ENCODE results near the gene PLEKHA8.

- TF ChIP-seq POLR2A (IDR thresholded peaks at IDR 0.05; ENCODE audit: control extremely low read depth in 1 of 2, low read depth in 2 of 2, low read length in 2 of 2) = no peak
- no peak for TF ChIP-seq KDM5A (IDR thresholded peaks at IDR 0.05; ENCODE audit: low read length)
- TF ChIP-seq, protein P1, sequence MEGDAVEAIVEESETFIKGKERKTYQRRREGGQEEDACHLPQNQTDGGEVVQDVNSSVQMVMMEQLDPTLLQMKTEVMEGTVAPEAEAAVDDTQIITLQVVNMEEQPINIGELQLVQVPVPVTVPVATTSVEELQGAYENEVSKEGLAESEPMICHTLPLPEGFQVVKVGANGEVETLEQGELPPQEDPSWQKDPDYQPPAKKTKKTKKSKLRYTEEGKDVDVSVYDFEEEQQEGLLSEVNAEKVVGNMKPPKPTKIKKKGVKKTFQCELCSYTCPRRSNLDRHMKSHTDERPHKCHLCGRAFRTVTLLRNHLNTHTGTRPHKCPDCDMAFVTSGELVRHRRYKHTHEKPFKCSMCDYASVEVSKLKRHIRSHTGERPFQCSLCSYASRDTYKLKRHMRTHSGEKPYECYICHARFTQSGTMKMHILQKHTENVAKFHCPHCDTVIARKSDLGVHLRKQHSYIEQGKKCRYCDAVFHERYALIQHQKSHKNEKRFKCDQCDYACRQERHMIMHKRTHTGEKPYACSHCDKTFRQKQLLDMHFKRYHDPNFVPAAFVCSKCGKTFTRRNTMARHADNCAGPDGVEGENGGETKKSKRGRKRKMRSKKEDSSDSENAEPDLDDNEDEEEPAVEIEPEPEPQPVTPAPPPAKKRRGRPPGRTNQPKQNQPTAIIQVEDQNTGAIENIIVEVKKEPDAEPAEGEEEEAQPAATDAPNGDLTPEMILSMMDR (IDR thresholded peaks at IDR 0.05; ENCODE audit: control extremely low read depth in 1 of 3, insufficient read depth in 1 of 3, low read depth in 1 of 3, low read length in 3 of 3) = no peak
- no peak for TF ChIP-seq POLR2AphosphoS5 (IDR thresholded peaks at IDR 0.05; ENCODE audit: low read depth, low read length)
- TF ChIP-seq JUN (IDR thresholded peaks at IDR 0.05; ENCODE audit: low read depth, low read length) = no peak
- no peak for TF ChIP-seq TAF1 (IDR thresholded peaks at IDR 0.05; ENCODE audit: low read depth, low read length)
- TF ChIP-seq ZNF274 (IDR thresholded peaks at IDR 0.05; ENCODE audit: borderline replicate concordance, extremely low read depth, low read length) = no peak
- no peak for TF ChIP-seq GABPA (IDR thresholded peaks at IDR 0.05; ENCODE audit: borderline replicate concordance, insufficient read depth, low read length)
- no peak for TF ChIP-seq SP1 (IDR thresholded peaks at IDR 0.05; ENCODE audit: low read depth, low read length)
- TF ChIP-seq BCL11A (IDR thresholded peaks at IDR 0.05; ENCODE audit: low read depth in 2 of 2, low read length in 2 of 2) = no peak
- no peak for TF ChIP-seq EP300 (IDR thresholded peaks at IDR 0.05; ENCODE audit: borderline replicate concordance in 1 of 2, low read depth in 2 of 2, low read length in 2 of 2)
These were observed 115.6 kb downstream of the PLEKHA8 start for GRCh38 chr7:30143748-30144251.
